HEK293 (cell line): ENCODE data around the gene ERVMER34-1.

ENCODE experiments used
- CTCF ChIP-seq: fragments of 450-650 bp; formaldehyde crosslinking; IDR thresholded peaks from 2 replicates; pipeline ENCODE4 v1.5.1; 2016; ENCODE audit warnings: missing biosample characterization, missing genetic modification characterization
- GLIS1 ChIP-seq: fragments of 450-650 bp; formaldehyde crosslinking; IDR thresholded peaks from 2 replicates; pipeline ENCODE4 v1.5.1; 2016; ENCODE audit warnings: missing biosample characterization, missing genetic modification characterization
- SALL2 ChIP-seq: fragments of 450-650 bp; formaldehyde crosslinking; IDR thresholded peaks from 2 replicates; pipeline ENCODE4 v1.5.0; 2017; ENCODE audit warnings: missing biosample characterization, mild to moderate bottlenecking, missing genetic modification characterization, borderline replicate concordance
- YY2 ChIP-seq: fragments of 450-650 bp; formaldehyde crosslinking; IDR thresholded peaks from 2 replicates; pipeline ENCODE4 v1.5.1; 2016; ENCODE audit warnings: missing biosample characterization, missing genetic modification characterization
- ZBTB26 ChIP-seq: fragments of 450-650 bp; formaldehyde crosslinking; optimal IDR thresholded peaks from 2 replicates; pipeline ENCODE3; 2016; ENCODE audit warnings: missing biosample characterization, mild to moderate bottlenecking, missing genetic modification characterization
- ZNF184 ChIP-seq: fragments of 450-650 bp; IDR thresholded peaks from 2 replicates; pipeline ENCODE4 v1.5.1; 2018; ENCODE audit warnings: missing biosample characterization, mild to moderate bottlenecking, missing genetic modification characterization
- ZNF423 ChIP-seq: fragments of 450-650 bp; formaldehyde crosslinking; IDR thresholded peaks from 2 replicates; pipeline ENCODE4 v1.5.1; 2016; ENCODE audit warnings: missing biosample characterization, missing genetic modification characterization

- TF ChIP-seq CTCF (tag by site-specific recombination) (no peak), ZNF423 (tag by site-specific recombination) (no peak), ZNF184 (no peak), YY2 (tag by site-specific recombination) (no peak), GLIS1 (tag by site-specific recombination) (no peak), SALL2 (tag by site-specific recombination) (no peak), ZBTB26 (no peak)
These were observed 9.0 kb upstream of the ERVMER34-1 start for GRCh38 chr4:52760256-52760655.
